NCI-H82 treated with DMSO at 0.1 percent for 48 hours (cell line): ENCODE results near the gene MMP24.
A peak's percentile ranks its signal among the peaks of the same experiment; 100 is the strongest.

Experiments used
- DNase-seq: peaks from one replicate; lab custom pipeline; 2025; ENCODE audit not compliant: unreplicated experiment; lab: John Stamatoyannopoulos, UW

The MMP24 gene

GRCh38 chr20:35277127-35277526 is 50.6 kb downstream of the MMP24 start:
- DNase-seq = no peak

DNA sequence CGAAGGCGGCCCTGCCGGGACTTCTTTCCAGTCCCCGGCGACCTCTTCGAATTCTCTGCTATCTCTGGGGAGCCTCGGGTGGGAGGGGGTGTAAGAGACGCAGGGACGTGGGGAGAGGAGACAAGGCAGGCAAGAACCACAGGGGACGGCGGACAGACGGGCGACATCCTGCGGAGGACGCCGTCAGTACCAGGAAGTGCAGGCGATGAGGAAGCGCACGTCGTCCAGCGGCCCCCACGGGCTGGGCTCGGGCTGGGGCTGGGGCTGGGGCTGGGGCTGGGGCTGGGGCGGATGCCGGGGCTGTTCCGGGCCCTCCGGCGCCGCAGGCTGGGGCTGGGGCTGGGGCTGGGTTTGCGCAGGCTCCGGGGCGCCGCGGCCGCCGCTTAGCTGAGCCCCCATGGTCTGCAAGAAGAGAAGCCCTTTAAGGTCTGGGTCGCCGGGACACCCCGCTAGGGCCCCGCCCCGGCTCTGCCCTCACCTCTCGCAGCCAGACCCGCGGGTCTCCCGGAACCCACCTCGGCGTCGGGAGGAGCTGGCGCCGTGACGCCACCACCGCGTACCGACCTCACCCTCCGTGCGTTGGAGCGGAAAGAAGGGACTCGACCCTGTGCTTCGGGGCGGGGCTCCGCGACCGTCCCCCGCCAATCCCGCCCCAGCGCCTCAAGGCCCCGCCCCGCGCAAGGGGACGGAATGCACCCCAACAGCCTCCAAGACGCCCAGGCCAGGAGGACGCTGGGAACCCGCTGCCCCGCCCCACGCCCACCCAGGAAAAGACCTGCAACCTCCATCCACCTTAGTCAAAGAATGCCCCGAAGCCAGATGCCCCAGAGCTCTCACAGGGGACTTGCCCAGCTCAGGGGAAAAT is 51.3 kb downstream of the MMP24 start, which contains the start of gene MMP24OS:
Gene MMP24OS, minus strand, starts transcription at position 592 of the 865 bp plus-strand sequence. Its CDS starts 193 bp downstream, at position 399.
- peak; percentile 82 for DNase-seq

DNA sequence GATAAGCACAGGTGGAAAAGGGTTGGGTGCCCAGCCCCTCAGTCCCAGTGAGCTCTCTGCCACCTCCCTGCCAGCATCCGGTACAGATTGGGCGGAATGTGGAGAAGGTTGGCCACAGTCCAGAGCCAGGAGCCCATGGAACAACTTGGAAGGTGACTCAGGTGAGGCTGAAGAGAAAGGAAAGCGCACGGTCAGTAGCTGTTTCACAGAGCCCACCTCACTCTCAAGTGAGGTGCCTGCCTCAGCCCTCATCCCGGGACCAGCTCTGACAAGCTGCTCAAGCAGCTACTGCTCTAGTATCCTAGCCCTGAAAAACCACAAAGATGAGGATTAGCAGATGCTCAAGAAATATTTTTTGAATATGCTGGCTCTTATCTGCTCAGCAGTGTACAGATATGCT is 52.5 kb downstream of the MMP24 start:
- no peak for DNase-seq

DNA sequence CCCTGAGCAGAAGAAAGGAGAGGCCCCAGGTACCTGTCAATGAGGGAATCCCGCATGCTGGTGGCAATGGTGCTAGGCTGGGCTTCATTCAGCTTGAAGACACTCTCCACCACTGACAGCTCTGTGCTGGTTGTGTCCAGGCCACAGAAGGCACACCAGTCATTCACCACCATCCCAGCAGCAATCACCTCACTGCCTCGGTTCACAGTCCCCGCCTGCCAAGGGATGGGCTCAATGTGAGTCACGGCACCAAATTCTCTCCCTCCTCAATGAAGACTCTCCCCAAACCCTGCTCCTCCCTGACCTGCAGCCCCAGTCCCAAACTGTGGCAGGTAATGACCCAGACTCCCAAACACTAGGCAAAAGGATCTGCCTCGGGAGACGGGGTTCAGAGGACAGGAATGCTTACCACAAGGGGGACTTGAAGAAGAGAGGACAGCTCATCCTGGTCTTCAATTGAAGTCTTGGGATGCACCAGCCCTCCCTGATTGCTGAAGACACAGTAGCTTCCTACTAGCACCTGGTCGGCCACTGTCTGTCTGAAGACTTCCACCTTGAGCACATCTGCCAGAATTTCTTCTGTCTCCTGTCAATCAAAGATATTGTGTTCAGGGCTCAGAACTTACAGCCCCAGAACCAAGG is 53.2 kb downstream of the MMP24 start:
- no peak for DNase-seq

DNA sequence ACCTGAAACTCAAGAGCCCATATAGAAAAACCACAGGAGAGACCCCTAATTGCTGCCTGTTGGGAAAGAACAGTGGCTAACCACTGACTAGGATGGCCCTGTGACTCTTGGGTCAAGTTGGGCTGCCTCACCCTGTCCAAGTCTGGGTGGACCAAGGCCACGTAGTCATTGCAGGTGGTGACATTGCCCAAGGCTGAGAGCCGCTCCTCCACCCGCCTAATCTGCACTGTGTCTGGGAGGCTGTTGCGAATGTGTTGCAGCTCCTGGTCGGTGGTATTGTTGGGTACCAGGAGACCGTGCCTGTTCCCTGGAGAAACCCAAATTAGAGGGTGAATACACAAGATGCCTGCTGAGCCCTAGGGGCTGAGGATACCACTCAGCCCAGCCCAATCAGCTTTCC is 54.0 kb downstream of the MMP24 start:
- DNase-seq = no peak

DNA sequence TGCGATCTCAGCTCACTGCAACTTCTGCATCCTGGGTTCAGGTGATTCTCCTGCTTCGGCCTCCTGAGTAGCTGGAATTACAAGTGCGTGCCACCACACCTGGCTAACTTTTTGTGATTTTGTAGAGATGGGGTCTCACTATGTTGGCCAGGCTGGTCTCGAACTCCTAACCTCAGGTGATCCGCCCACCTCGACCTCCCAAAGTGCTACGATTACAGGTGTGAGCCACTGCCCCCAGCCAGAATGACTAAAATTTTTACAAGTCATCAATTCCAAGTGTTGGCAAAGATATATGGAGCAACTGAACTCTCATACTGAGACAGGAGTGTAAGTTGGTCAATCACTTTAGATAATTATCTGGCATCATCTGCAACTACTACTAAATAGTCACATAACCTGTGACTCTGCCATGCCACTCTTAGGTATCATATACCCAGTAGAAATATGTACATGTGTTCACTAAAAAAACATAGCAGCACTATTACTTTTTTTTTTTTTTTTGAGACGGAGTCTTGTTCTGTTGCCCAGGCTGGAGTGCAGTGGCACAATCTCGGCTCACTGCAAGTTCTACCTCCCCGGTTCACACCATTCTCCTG is 55.1 kb downstream of the MMP24 start:
- DNase-seq = no peak

- no peak for DNase-seq
Observed at GRCh38 chr20:35283441-35284266, 57.2 kb downstream of the MMP24 start.

GRCh38 chr20:35284267-35284991 is 57.9 kb downstream of the MMP24 start, which contains the start of gene EIF6:
Gene EIF6, minus strand, starts transcription at chr20:35284772. Its CDS starts 285 bp downstream, at chr20:35284487.
- peak; percentile 77 for DNase-seq

DNA sequence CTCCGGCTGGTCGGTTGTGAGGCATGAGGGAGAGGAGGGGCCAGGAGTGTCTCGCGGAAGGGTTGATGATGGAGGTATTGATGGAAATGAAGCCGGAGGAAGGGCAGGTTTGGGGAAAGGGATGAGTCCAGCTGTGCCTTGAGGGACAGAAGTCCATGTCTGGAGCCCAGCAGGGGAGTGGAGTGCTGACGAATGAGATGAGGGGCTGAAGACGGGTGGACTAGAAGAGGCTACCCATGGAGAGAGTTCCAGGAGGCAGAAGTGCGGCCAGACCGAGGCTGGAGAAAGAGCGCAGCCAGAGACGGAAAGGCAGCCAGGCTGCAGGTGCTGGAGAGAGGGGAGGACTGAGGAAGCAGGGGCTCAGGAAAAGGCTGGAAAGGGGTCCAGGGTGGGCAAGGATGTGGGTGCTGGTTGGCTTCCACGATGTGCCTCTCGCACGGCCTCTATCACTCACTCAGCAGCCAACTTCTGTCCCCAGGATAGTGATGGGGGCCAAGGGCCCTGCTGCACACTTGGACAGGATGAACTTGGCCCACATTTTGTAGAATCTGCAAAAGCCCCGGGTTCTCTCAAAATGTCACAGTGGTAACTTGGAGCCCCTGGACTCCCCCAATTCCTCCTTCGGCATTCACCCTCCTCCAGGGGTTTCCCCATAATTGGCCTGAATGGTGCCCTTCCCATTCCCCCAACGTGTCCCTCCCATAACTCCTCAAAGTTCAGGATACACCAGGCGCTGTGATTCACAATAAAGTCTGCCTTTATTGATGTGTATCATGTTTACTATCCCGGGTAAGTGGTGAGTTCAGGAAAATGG is 58.7 kb downstream of the MMP24 start:
- no peak for DNase-seq

DNA sequence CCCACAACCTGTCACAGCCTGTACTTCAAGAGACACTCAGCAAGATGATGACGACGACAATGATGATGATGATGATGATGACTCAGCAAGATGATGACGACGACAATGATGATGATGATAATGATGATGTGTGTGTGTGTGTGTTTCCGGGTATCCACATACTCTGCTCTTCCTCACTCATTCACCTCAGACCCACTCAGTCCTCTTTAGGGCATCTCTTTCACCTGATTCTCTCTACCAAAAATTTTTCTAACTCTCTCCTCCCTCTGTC is 59.3 kb downstream of the MMP24 start:
- DNase-seq = no peak

DNA sequence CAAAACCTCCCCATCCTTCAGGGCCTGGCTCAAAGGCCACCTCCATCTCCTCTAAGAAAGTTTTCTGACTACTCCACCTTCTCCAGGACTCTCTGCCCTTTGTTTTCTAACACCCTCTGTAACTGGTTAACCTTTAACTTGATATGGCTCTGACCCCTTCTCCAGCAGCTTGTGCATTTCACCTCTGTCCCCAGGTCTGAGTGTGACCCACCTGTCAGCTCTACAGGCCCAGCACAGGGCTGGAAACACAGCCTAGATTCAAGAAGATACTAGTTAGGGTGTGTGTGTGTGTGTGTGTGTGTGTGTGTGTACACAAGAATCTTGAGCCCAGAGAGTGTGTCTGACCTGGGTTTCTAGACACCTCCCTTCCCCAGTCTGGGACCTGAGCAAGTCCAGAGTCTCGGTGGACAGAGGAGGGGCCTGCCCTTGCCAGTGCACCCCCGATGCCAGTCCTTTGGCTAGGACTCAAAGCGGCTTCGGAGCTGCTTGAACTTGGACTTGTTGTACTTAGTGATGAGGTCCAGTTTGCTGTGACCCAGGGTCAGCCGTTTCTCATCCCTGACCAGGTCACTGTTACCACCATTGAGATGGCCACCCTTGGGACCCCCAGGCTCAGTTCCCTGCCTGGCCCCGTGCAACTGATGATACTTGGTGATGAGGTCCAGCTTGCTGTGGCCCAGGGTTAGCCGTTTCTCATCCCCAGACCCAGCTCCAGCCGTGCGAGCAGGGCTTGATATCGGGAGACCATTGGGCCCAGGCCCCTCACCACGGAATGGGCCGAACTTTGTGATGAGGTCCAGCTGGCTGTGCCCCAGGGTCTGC is 59.8 kb downstream of the MMP24 start:
- no peak for DNase-seq

DNA sequence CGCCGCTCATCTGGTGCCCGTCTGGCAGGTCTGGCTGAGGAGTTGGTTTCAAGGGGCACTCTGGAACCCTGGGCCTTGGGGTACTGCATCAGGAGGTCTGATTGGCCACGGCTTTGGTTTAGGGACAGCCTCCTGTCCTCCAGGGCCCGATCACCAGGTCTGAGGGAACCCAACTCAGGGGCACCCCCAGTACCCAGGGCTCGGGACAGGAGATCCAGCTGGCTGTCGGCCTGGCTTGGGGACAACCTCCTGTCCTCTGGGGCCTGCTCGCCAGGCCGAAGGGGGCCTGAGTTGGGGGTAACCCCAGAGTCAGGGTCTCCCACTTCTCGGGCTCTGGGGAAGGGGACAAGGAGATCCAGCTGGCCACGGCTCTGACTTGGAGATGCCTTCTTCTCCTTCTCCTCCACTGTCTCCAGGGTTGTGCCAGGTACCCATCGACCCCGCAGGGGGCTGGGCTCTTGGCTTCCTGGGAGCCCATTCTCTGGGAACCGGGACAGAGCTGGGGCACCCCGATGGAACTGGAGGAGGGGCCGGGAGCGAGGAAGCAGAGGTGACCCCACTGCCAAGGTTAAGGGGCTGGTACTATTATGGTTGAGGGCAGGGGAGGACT is 60.5 kb downstream of the MMP24 start:
- DNase-seq = no peak

DNA sequence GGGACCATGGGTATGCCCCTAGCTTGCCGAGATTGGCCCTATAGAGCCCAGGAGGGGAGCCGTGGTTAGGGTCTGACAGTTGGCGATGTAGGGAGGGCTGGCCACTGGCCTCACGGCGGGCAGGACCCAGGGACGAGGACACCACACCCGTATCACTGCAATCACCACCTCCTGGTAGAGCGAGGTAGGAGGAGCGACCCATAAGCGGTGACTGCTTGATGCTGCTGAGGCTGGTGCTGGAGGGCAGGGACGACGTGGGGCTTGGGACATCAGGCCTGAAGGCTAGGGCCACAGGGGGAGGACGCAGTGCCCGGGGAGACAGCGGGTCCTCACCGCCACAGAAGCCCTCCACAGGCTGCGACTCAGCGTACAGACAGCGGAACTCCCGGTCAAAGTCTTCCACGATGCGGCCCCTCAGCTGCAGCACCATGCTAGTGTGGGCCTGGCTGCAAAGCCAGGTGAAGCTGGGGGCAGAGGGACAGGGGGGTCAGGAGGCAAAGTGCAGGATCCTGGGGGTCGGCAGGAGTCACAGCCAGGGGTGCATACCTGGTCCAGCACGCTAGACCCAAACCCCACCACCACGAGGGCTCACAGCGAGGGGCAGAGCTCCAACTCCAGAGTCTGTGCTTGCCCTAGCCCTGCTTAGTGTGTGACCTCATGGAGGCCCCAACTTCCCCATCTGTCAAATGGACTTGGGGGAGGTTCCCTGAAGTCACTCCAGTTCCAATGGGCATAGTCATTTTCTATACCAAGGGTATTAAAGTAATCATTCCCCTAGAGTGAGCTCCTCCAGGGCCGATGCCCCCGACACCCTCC is 61.2 kb downstream of the MMP24 start:
- no peak for DNase-seq

GRCh38 chr20:35288325-35289060 is 62.0 kb downstream of the MMP24 start:
- no peak for DNase-seq

DNA sequence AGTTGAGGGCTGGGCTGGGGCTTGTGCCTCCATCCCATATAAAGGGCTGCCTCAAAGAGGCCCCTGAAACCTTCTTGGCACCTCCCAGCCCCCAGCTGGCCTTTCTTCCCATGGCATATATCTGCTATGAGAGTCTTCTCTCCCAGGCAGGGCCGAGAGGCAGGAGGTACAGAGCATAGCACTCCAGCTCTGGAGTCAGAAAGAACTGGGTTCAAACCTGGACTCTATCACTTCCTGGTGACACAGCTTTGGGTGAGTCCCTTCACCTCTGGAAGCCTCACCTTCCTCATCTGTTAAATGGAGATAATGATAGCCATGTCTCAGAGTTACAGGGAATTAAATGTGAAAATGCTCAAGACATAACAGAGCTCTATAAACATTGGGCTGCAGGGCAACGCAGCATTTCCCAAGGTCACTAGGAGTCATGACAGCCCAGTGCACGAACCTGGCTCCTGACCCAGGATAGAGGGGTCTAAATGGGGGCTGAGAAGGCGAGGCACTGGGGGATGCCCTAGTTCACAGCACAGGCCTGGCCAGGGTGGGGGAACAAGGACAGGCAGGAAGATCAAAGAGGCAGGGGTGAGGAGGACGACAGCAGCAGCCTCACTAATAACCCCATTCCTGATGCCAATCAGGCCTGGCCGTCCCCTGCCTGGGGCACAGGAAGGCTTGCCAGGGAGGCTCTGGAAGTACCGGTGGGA is 63.8 kb downstream of the MMP24 start:
- no peak for DNase-seq

GRCh38 chr20:35290887-35291417 is 64.5 kb downstream of the MMP24 start:
- DNase-seq = no peak
